Activated CD8-positive, alpha-beta T cell treated with anti-CD3 and anti-CD28 coated beads for 36 hours (primary cell): Measurements from ENCODE around the gene OSBPL10. TPM values are rescaled to one million over a fixed set of nuclear protein-coding genes. Genes with fewer than 3 reads are reported as not detected.
A peak's percentile ranks its signal among the peaks of the same experiment; 100 is the strongest.

ENCODE experiments used
- ATAC-seq: fragments of 200-7000 bp; cut with Tn5 transposase; one replicate; pipeline ENCODE4 v1.10.0; 2021; ENCODE audit warnings: mild to moderate bottlenecking, moderate library complexity
- CTCF ChIA-PET: fragments of 350-600 bp; sonication (Branson Sonifier 250); formaldehyde crosslinking; loops from one replicate; lab custom pipeline; 2021; ENCODE audit warnings: antibody characterized with exemption; lab: Charles Lee
- POLR2A ChIA-PET: fragments of 350-600 bp; sonication (Branson Sonifier 250); formaldehyde crosslinking; loops from one replicate; lab custom pipeline; 2021; ENCODE audit warnings: antibody characterized with exemption; lab: Charles Lee
- DNase-seq: peaks from one replicate; pipeline ENCODE4 v3.0.0-alpha.2; 2020
- H3K27ac Mint-ChIP-seq: one replicate; pipeline ENCODE4 v1.8.0; 2021; ENCODE audit warnings: mild to moderate bottlenecking, mixed read lengths
- H3K27me3 Mint-ChIP-seq: one replicate; pipeline ENCODE4 v1.8.0; 2021; ENCODE audit warnings: mixed read lengths
- H3K36me3 Mint-ChIP-seq: one replicate; pipeline ENCODE4 v1.8.0; 2021; ENCODE audit warnings: low read depth, mixed read lengths
- H3K4me1 Mint-ChIP-seq: one replicate; pipeline ENCODE4 v1.8.0; 2021; ENCODE audit warnings: low read depth, mixed read lengths
- H3K4me3 Mint-ChIP-seq: one replicate; pipeline ENCODE4 v1.8.0; 2021; ENCODE audit warnings: mild to moderate bottlenecking, moderate library complexity, mixed read lengths
- H3K9me3 Mint-ChIP-seq: one replicate; pipeline ENCODE4 v1.8.0; 2021; ENCODE audit warnings: mixed read lengths
- intact Hi-C: fragments of 100-400 bp; cut with micrococcal nuclease; formaldehyde crosslinking; loops from one replicate; pipeline ENCODE4 v1.10.0; 2022
- total RNA-seq, 2 experiments: library from RNA; stranded (reverse); gene quantifications; one replicate each; pipeline ENCODE4 v1.2.3, GENCODE V29; 2021
- TF ChIP-seq, protein P1 (sequence below): fragments of 200-600 bp; IDR thresholded peaks from one replicate; pipeline ENCODE4 v1.8.0; 2022; ENCODE audit warnings: antibody characterized with exemption, mild to moderate bottlenecking

OSBPL10 gene
- total RNA-seq, 2 experiments from 2014 or later = 1.9 to 2.1 TPM

DNA sequence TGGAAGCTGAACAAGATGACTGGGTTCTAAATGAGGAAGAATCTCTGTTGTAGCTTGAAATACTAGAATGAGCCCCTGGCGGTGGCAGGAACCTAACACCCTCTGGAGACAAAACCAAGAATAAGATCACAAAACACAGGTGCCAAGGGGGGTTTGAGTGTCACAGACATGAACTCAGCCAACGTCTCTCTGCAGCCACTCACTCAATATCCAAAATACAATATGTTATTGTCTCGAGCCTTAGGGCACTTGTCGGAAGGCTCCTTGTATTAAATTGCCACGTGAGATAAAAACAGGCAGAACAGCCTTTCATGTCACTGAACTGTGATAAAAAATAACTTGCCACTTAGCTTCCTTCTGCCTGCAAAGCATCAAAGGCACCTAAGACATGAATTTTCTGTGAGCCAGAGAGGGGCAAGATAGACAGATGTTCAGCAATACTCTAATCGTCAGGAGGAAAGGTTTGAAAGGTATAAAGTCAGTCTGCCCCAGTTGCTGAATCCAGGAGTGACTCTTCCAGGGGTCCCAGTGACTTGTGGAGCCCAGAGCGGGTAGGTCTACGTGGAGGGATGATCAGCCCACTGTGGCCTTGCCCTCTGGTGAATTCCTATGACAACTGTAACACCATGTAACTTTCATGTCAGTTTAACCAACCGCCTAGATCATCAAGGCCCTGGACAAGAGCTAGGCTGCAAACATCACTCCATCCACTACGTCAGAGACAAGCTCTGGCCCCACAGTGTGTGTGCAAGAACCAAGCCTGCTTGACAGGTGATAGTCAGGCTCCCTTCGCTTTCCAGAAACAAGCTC, 165.2 kb downstream of the OSBPL10 start:
- Mint-ChIP-seq H3K27me3 (no peaks in the 10 kb centered on the region), H3K9me3 (no peaks in the 10 kb centered on the region), H3K36me3 (no peaks in the 10 kb centered on the region), H3K27ac (no peak overlapping the region), H3K4me3 (no peak overlapping the region), H3K4me1 (peaks cover 16% of the 10 kb centered on the region)
- DNase-seq = peak; percentile 7
- ChIA-PET CTCF (interaction anchor here (1.2 kb wide), 2 partner anchors 11 to 204 kb away, joined by 4 read pairs; no protein-coding TSS in a partner anchor), POLR2A (no interaction called here)
- intact Hi-C loops = no loop called here
- ATAC-seq = no peak
- TF ChIP-seq, protein P1, sequence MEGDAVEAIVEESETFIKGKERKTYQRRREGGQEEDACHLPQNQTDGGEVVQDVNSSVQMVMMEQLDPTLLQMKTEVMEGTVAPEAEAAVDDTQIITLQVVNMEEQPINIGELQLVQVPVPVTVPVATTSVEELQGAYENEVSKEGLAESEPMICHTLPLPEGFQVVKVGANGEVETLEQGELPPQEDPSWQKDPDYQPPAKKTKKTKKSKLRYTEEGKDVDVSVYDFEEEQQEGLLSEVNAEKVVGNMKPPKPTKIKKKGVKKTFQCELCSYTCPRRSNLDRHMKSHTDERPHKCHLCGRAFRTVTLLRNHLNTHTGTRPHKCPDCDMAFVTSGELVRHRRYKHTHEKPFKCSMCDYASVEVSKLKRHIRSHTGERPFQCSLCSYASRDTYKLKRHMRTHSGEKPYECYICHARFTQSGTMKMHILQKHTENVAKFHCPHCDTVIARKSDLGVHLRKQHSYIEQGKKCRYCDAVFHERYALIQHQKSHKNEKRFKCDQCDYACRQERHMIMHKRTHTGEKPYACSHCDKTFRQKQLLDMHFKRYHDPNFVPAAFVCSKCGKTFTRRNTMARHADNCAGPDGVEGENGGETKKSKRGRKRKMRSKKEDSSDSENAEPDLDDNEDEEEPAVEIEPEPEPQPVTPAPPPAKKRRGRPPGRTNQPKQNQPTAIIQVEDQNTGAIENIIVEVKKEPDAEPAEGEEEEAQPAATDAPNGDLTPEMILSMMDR = no peak

DNA sequence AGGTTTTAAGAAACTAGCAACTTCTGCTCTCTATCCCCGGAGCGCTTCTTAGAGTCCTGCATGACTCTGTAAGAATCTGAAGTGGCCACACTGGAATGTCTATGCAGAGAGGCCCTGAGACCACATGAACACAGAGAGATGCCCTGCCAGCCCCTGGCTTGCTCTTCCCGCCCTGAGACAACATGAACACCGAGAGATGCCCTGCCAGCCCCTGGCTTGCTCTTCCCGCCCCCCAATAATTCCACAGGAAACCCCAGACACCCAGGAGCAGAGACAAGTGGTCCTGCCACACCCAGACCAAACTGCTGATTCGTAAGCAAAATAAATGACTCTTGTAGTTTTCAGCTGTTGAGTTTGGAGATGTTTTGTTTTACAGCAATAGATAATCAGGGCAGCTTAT, 166.1 kb downstream of the OSBPL10 start:
- no peaks in the 10 kb centered on the region for H3K9me3 Mint-ChIP-seq
- DNase-seq = no peak
- no peaks in the 10 kb centered on the region for H3K36me3 Mint-ChIP-seq
- TF ChIP-seq, protein P1 = no peak
- peaks cover 16% of the 10 kb centered on the region for H3K4me1 Mint-ChIP-seq
- ChIA-PET CTCF (interaction anchor here (1.2 kb wide), 1 partner anchor 10 kb away, joined by 4 read pairs; no protein-coding TSS in a partner anchor), POLR2A (no interaction called here)
- ATAC-seq = no peak
- intact Hi-C loops = no loop called here
- no peaks in the 10 kb centered on the region for H3K27me3 Mint-ChIP-seq
- H3K27ac Mint-ChIP-seq = no peak overlapping the region
- H3K4me3 Mint-ChIP-seq = no peak overlapping the region

DNA sequence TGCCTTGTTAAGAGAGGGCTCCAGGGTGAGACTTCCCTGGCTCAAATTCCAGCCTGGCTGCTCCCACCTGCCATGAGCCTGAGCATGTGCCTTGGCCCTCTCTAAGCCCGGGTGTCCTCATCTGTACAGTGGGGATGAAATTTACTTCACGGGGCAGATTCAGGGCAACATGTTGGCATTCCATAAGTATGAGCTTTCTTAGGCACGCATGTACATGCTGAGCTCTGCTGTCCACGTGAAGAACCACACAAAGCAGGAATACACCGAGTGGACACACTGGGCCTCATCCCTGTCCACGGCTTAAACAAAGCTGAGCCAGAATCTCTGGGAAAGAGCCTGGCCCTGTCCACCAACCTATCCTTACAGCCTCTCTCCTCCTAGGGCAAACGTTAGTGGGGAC, 167.4 kb downstream of the OSBPL10 start:
- peaks cover 16% of the 10 kb centered on the region for H3K4me1 Mint-ChIP-seq
- intact Hi-C loops = no loop called here
- TF ChIP-seq, protein P1 = no peak
- DNase-seq = no peak
- H3K4me3 Mint-ChIP-seq = no peak overlapping the region
- no peaks in the 10 kb centered on the region for H3K9me3 Mint-ChIP-seq
- H3K27me3 Mint-ChIP-seq = no peaks in the 10 kb centered on the region
- no peaks in the 10 kb centered on the region for H3K36me3 Mint-ChIP-seq
- ChIA-PET POLR2A (interaction anchor here (0.8 kb wide), 1 partner anchor 743 kb away, joined by 3 read pairs; no protein-coding TSS in a partner anchor), CTCF (interaction anchor here (1.3 kb wide), 1 partner anchor 9 kb away, joined by 3 read pairs; no protein-coding TSS in a partner anchor)
- H3K27ac Mint-ChIP-seq = no peak overlapping the region
- ATAC-seq = no peak

DNA sequence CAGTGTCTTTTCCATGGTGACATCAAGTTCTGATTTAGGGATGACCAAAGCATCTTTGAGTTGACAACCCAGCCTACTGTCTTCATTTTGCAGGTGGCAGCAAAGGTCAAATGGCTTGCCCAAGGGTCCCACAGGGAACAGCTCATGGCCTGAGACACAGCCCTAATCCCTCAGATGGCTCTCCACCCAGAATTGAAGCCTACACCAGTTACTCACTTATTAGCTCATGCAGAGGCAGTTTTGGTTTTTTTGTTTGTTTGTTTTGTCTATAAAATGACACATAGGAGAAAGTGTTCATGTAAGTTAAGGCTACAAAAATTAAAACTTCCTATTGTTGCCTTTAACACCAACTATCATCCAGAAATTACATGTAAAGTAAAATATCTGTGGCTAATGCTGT, 167.9 kb downstream of the OSBPL10 start:
- TF ChIP-seq, protein P1 = no peak
- H3K27me3 Mint-ChIP-seq = no peaks in the 10 kb centered on the region
- CTCF ChIA-PET = interaction anchor here (1.3 kb wide), 1 partner anchor 8 kb away, joined by 3 read pairs; no protein-coding TSS in a partner anchor
- intact Hi-C loops = no loop called here
- H3K4me1 Mint-ChIP-seq = peaks cover 16% of the 10 kb centered on the region
- no peak for DNase-seq
- POLR2A ChIA-PET = no interaction called here
- H3K4me3 Mint-ChIP-seq = no peak overlapping the region
- no peaks in the 10 kb centered on the region for H3K9me3 Mint-ChIP-seq
- ATAC-seq = no peak
- H3K27ac Mint-ChIP-seq = no peak overlapping the region
- H3K36me3 Mint-ChIP-seq = no peaks in the 10 kb centered on the region

DNA sequence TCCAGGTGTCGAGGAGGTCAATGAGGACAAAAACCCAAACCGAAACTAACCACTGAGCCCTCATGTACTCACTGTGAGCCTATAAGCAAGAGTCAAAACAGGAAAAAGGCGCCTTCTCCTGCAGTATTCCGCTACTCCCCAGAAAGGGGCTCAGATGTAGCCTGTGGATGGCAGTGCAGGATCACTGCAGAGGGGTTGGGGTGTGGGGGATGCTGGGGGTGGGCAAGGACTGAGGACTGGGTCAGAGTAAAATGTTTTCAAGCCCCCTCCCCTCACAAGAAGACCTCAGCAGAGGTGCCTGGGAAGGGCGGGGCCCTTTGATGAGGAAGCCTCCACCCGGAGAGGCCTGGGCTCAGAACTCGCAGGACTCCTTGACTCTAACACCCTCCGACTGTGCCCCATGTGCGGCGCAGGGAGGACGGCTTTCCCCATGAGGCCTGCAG, 170.1 kb downstream of the OSBPL10 start:
- Mint-ChIP-seq H3K27me3 (no peaks in the 10 kb centered on the region), H3K4me1 (peaks cover 13% of the 10 kb centered on the region), H3K27ac (no peak overlapping the region), H3K9me3 (no peaks in the 10 kb centered on the region), H3K4me3 (no peak overlapping the region), H3K36me3 (no peaks in the 10 kb centered on the region)
- no peak for DNase-seq
- TF ChIP-seq, protein P1 = no peak
- ChIA-PET CTCF (no interaction called here), POLR2A (no interaction called here)
- intact Hi-C loops = no loop called here
- ATAC-seq = no peak
